RWPE2 (cell line): Measurements from ENCODE around the gene ZNF710.

Experiments used
- ATAC-seq: fragments of 200-7000 bp; cut with Tn5 transposase; 3 replicates; pipeline ENCODE4 v1.9.1; 2021; ENCODE audit warnings: low read depth
- DNase-seq: peaks from one replicate; pipeline ENCODE4 v3.0.0-alpha.2; 2020; ENCODE audit warnings: low spot score
- H3K27ac ChIP-seq: fragments of 450-650 bp; 2 replicates; pipeline ENCODE4 v1.5.1; 2017; ENCODE audit warnings: mild to moderate bottlenecking; ENCODE audit not compliant: poor library complexity, severe bottlenecking
- H3K27me3 ChIP-seq: fragments of 250-450 bp; sonication (Bioruptor Pico); 2 replicates; pipeline ENCODE4 v1.5.1; 2021; ENCODE audit warnings: mild to moderate bottlenecking, moderate library complexity; ENCODE audit not compliant: insufficient read depth, poor library complexity, severe bottlenecking
- H3K36me3 ChIP-seq: fragments of 250-450 bp; sonication (Bioruptor Pico); 2 replicates; pipeline ENCODE4 v1.5.1; 2020; ENCODE audit warnings: low read depth, mild to moderate bottlenecking, moderate library complexity
- H3K4me1 ChIP-seq: fragments of 250-450 bp; sonication (Bioruptor Pico); 2 replicates; pipeline ENCODE4 v1.5.1; 2021; ENCODE audit warnings: mild to moderate bottlenecking, moderate library complexity; ENCODE audit not compliant: insufficient read depth, poor library complexity, severe bottlenecking
- H3K4me3 ChIP-seq: fragments of 250-450 bp; sonication (Bioruptor Pico); 2 replicates; pipeline ENCODE4 v1.5.1; 2021; ENCODE audit warnings: mild to moderate bottlenecking, moderate library complexity; ENCODE audit not compliant: severe bottlenecking
- H3K9me3 ChIP-seq: fragments of 250-450 bp; sonication (Bioruptor Pico); 2 replicates; pipeline ENCODE4 v1.5.1; 2021; ENCODE audit warnings: mild to moderate bottlenecking, moderate library complexity; ENCODE audit not compliant: severe bottlenecking
- TF ChIP-seq, protein P1 (sequence below): fragments of 450-650 bp; IDR thresholded peaks from one replicate; pipeline ENCODE4 v1.5.1; 2017; ENCODE audit warnings: mild to moderate bottlenecking, moderate library complexity; ENCODE audit not compliant: poor library complexity, severe bottlenecking

Gene ZNF710

DNA sequence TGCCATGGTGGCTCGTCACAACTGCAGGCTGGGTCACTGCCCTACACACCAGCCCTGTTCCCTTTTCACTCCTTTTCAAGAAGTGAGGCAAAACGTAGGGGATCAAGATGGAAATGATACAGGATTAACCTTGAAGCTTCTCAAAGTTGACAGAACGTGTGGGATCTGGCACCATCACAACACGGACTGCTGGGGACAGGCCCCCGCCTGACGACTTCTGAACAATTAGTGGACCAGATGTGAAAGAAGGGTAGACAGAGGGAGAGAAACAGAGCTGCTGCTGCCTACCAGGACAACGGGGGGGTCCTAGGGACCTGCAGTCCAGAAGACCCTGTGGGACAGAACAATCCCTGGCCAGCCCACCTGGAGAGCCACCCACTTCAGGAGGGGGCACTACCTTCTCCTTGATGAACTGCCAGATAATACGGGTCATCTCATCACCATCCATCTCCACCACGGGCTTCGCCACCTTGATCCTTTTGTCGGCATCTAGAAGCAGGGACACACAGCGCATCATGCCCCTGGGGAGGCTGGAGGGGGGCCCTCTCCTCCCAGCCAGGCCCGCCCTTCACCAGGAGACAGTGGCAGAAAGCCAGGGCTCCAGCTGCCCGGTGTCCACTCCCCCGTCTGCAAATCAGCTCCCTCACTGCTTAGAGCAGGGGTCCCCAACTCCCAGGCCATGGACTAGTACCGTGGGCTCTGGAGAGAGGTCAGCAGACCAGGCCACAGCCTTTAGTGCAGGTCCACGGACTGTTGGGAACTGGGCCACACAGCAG is 90.2 kb downstream of the ZNF710 start:
- peaks cover 15% of the 10 kb centered on the region for H3K36me3 ChIP-seq

DNA sequence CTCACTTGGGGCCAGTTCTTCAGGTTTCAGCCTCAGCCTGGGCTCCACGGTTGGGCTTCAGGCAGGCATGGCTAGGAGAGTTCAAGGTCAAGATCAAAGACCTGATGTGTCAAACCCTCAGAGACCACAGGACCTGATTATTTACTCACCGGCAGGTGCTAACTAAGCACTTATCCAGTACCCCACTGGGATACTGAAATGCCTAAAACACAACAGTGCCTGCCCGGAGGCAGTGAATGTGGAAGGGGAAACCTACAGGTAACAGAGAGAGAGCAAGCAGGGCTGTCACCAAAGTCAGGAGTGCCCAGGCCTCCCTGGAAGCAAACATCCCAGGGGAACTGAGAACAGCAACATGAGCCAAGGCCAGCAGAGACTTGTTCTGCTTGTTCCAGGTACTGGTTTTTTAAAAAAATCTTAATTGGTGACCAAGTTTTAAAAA is 94.4 kb downstream of the ZNF710 start:
- H3K9me3 ChIP-seq = no peaks in the 10 kb centered on the region
- H3K4me3 ChIP-seq = no peak overlapping the region
- no peak for DNase-seq
- no peak for ATAC-seq
- no peak overlapping the region for H3K27ac ChIP-seq
- TF ChIP-seq, protein P1, sequence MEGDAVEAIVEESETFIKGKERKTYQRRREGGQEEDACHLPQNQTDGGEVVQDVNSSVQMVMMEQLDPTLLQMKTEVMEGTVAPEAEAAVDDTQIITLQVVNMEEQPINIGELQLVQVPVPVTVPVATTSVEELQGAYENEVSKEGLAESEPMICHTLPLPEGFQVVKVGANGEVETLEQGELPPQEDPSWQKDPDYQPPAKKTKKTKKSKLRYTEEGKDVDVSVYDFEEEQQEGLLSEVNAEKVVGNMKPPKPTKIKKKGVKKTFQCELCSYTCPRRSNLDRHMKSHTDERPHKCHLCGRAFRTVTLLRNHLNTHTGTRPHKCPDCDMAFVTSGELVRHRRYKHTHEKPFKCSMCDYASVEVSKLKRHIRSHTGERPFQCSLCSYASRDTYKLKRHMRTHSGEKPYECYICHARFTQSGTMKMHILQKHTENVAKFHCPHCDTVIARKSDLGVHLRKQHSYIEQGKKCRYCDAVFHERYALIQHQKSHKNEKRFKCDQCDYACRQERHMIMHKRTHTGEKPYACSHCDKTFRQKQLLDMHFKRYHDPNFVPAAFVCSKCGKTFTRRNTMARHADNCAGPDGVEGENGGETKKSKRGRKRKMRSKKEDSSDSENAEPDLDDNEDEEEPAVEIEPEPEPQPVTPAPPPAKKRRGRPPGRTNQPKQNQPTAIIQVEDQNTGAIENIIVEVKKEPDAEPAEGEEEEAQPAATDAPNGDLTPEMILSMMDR = no peak
- H3K4me1 ChIP-seq = peaks cover 8% of the 10 kb centered on the region
- no peaks in the 10 kb centered on the region for H3K27me3 ChIP-seq
- H3K36me3 ChIP-seq = no peaks in the 10 kb centered on the region

More for the DNA sequence above, 90.2 kb downstream of the ZNF710 start:
- TF ChIP-seq, protein P1 = no peak
- Histone ChIP-seq H3K9me3 (no peaks in the 10 kb centered on the region), H3K27me3 (no peaks in the 10 kb centered on the region), H3K4me1 (no peaks in the 10 kb centered on the region), H3K27ac (no peak overlapping the region), H3K4me3 (no peak overlapping the region)
- DNase-seq = no peak
- no peak for ATAC-seq

DNA sequence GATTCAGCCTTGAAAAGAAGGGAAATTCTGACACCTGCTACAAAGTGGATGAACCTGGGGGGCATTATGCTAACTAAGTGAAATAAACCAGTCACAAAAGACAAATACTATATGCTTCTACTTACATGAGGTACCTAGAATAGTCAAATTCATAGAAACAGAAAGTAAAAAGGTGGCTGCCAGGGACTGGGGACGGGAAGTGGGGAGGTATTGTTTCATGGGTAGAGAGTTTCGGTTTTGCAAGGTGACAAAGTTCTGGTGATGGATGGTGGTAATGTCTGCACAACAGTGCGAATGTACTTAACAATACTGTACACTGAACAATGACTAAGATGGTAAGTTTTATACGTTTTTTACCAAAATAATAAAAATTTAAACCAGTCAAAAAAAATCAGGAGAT is 96.4 kb downstream of the ZNF710 start:
- no peak for ATAC-seq
- TF ChIP-seq, protein P1 = no peak
- DNase-seq = no peak
- no peaks in the 10 kb centered on the region for H3K36me3 ChIP-seq
- no peak overlapping the region for H3K4me3 ChIP-seq
- H3K27ac ChIP-seq = no peak overlapping the region
- H3K27me3 ChIP-seq = no peaks in the 10 kb centered on the region
- no peaks in the 10 kb centered on the region for H3K9me3 ChIP-seq
- peaks cover 15% of the 10 kb centered on the region for H3K4me1 ChIP-seq

DNA sequence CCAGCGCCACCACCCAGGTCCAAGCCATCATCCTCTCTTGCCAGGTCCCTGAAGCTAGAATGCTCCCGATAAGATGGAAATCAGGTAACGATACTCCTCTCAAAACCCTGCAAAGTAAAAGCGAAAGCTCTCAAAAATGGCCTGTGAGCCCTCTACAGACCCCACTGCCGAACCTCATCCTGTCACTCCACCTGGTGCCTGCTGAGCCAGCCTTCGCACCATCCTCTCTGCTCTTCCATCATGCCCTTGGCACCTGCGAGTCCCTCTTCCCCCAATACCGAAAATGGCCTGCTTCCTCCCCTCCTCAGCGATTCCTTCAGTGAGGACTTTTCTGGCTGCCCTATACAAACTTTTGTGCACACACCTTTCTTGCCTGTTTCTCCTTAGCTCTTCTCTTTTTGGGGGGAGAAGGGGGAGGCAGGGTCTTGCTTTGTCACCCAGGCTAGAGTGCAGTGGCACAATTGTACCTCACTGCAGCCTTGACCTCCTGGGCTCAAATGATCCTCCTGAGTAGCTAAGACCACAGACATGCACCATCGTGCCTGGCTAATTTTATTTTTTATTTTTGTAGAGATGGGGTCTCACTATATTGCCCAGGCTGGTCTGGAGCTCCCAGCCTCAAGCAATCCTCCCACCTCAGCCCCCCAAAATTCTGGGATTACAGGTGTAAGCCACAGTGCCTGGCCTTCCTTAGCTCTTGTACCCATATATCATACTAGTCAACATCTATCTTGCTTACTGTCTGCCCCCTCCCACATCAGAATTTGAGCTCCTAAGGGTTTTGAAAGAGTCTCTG is 98.1 kb downstream of the ZNF710 start:
- no peak for ATAC-seq
- Histone ChIP-seq H3K27ac (no peak overlapping the region), H3K36me3 (no peaks in the 10 kb centered on the region), H3K27me3 (no peaks in the 10 kb centered on the region), H3K9me3 (no peaks in the 10 kb centered on the region), H3K4me1 (peaks cover 15% of the 10 kb centered on the region), H3K4me3 (no peak overlapping the region)
- TF ChIP-seq, protein P1 = no peak
- no peak for DNase-seq
